HCT116 (cell line): Measurements from ENCODE around the gene CTAGE1. TPM values are rescaled to one million over a fixed set of nuclear protein-coding genes. Genes with fewer than 3 reads are reported as not detected.

Source experiments
- ATAC-seq: fragments of 200-7000 bp; cut with Tn5 transposase; 2 replicates; pipeline ENCODE4 v1.9.1; 2020; ENCODE audit warnings: mild to moderate bottlenecking, moderate library complexity
- BruUV-seq: library from RNA; stranded (reverse); fragments of 400-500 nt; replicated peaks from 2 replicates; lab custom pipeline; 2021; lab: Mats Ljungman, UMichigan
- CTCF ChIA-PET: fragments of 300-600 bp; sonication (Branson Sonifier 250); formaldehyde crosslinking; loops from one replicate; lab custom pipeline; 2021; ENCODE audit warnings: antibody characterized with exemption; lab: Charles Lee
- POLR2A ChIA-PET: fragments of 300-600, 350-600 bp; sonication (Branson Sonifier 250); formaldehyde crosslinking; loops from one replicate; lab custom pipeline; 2021; ENCODE audit warnings: antibody characterized with exemption; lab: Charles Lee
- RAD21 ChIA-PET, 2 experiments: fragments of 300-600 bp; sonication (Branson Sonifier 250); formaldehyde crosslinking; loops; one replicate each; lab custom pipeline; 2023; ENCODE audit warnings: low total read pairs in 2 of 2; ENCODE audit not compliant: uncharacterized antibody in 2 of 2, unreplicated experiment in 2 of 2, low non-redundant PET in 1 of 2; lab: Charles Lee
- DNase-seq: peaks from one replicate; pipeline ENCODE4 v3.0.0-alpha.2; 2010; ENCODE audit warnings: low read depth, low spot score
- H2AFZ ChIP-seq: fragments of 200-600 bp; shearing (Covaris generic), sonication (generic); 2 replicates; pipeline ENCODE4 v1.6.1; 2017; ENCODE audit warnings: low read depth, mixed run types, mixed read lengths, antibody characterized with exemption, low read length; ENCODE audit not compliant: poor library complexity, severe bottlenecking
- H3K27ac ChIP-seq: 2 replicates; pipeline ENCODE4 v1.5.1; 2012; ENCODE audit warnings: low read depth, low read length
- H3K27me3 ChIP-seq: fragments of 200-600 bp; sonication (generic); 2 replicates; pipeline ENCODE4 v1.6.1; 2016; ENCODE audit warnings: mixed run types, low read length, mixed read lengths; ENCODE audit not compliant: insufficient read depth
- H3K36me3 ChIP-seq, 2 experiments: fragments of 200-500 bp in 1 of 2; fragments of 200-600 bp in 1 of 2; sonication (Bioruptor generic) in 1 of 2; sonication (generic) in 1 of 2; 2 replicates each; pipeline versions ENCODE4 v1.5.1 to v1.6.1; 2014 to 2016; ENCODE audit warnings: low read length in 2 of 2, inconsistent platforms in 1 of 2, mixed read lengths in 1 of 2, mixed run types in 1 of 2; ENCODE audit not compliant: insufficient read depth in 2 of 2, control insufficient read depth in 1 of 2
- H3K4me1 ChIP-seq, 2 experiments: fragments of 200-600 bp in 1 of 2; sonication (generic) in 1 of 2; 2 replicates each; pipeline versions ENCODE4 v1.5.1 to v1.6.1; 2012 to 2017; ENCODE audit warnings: low read length in 2 of 2, inconsistent platforms in 1 of 2, mild to moderate bottlenecking in 1 of 2, mixed read lengths in 1 of 2, mixed run types in 1 of 2, moderate library complexity in 1 of 2; ENCODE audit not compliant: insufficient read depth in 2 of 2, control insufficient read depth in 1 of 2
- H3K4me2 ChIP-seq: fragments of 200-600 bp; sonication (generic); 2 replicates; pipeline ENCODE4 v1.6.1; 2017; ENCODE audit warnings: mixed run types, low read length, mixed read lengths
- H3K4me3 ChIP-seq, 2 experiments: fragments of 200-600 bp in 1 of 2; sonication (generic) in 1 of 2; replicated peaks in 1 of 2; 2 replicates each; pipeline ENCODE4 v1.5.1; 2011 to 2016; ENCODE audit warnings: low read length in 2 of 2, control low read depth in 1 of 2, low read depth in 1 of 2, mild to moderate bottlenecking in 1 of 2, mixed read lengths in 1 of 2, mixed run types in 1 of 2
- H3K79me2 ChIP-seq: fragments of 200-600 bp; sonication (generic); 2 replicates; pipeline ENCODE4 v1.6.1; 2017; ENCODE audit warnings: mild to moderate bottlenecking, mixed run types, low read length, moderate library complexity, mixed read lengths; ENCODE audit not compliant: insufficient read depth
- H3K9ac ChIP-seq: fragments of 200-600 bp; sonication (generic); 2 replicates; pipeline ENCODE4 v1.6.1; 2016; ENCODE audit warnings: low read length, mixed read lengths
- H3K9me2 ChIP-seq: fragments of 200-600 bp; sonication (generic), shearing (Covaris generic); 2 replicates; pipeline ENCODE4 v1.6.1; 2017; ENCODE audit warnings: mixed run types, mild to moderate bottlenecking, moderate library complexity; ENCODE audit not compliant: insufficient read depth
- H3K9me3 ChIP-seq, 2 experiments: fragments of 200-500 bp in 1 of 2; fragments of 200-600 bp in 1 of 2; sonication (Bioruptor generic) in 1 of 2; sonication (generic) in 1 of 2; 2 replicates each; pipeline ENCODE4 v1.6.1; 2014 to 2017; ENCODE audit warnings: low read length in 2 of 2, mixed read lengths in 2 of 2, inconsistent platforms in 1 of 2, low read depth in 1 of 2, mild to moderate bottlenecking in 1 of 2, mixed run types in 1 of 2, moderate library complexity in 1 of 2; ENCODE audit not compliant: control insufficient read depth in 1 of 2, insufficient read depth in 1 of 2
- H4K20me1 ChIP-seq: fragments of 200-600 bp; sonication (generic), shearing (Covaris generic); 2 replicates; pipeline ENCODE4 v1.6.1; 2017; ENCODE audit warnings: mixed run types, mild to moderate bottlenecking, moderate library complexity; ENCODE audit not compliant: insufficient read depth
- CBX3 ChIP-seq: IDR thresholded peaks from 2 replicates; pipeline ENCODE4 v1.6.1; 2012; ENCODE audit warnings: low read depth
- CEBPB ChIP-seq: IDR thresholded peaks from 2 replicates; pipeline ENCODE4 v1.6.1; 2012; ENCODE audit warnings: low read depth
- ELF1 ChIP-seq: IDR thresholded peaks from 2 replicates; pipeline ENCODE4 v1.6.1; 2012; ENCODE audit warnings: low read depth, borderline replicate concordance
- EZH2 ChIP-seq: fragments of 200-600 bp; sonication (generic); IDR thresholded peaks from 2 replicates; pipeline ENCODE4 v1.6.1; 2017; ENCODE audit warnings: antibody characterized with exemption, mixed run types
- FOSL1 ChIP-seq: IDR thresholded peaks from 2 replicates; pipeline ENCODE4 v1.6.1; 2012; ENCODE audit warnings: low read depth
- POLR2A ChIP-seq: IDR thresholded peaks from 2 replicates; pipeline ENCODE4 v1.7.0; 2011; ENCODE audit warnings: borderline replicate concordance; ENCODE audit not compliant: insufficient read depth, insufficient read length; ENCODE audit errors: extremely low read depth
- RAD21 ChIP-seq: IDR thresholded peaks from 2 replicates; pipeline ENCODE4 v1.6.1; 2012; ENCODE audit warnings: low read depth, mild to moderate bottlenecking
- SP1 ChIP-seq: IDR thresholded peaks from 2 replicates; pipeline ENCODE4 v1.6.1; 2012; ENCODE audit warnings: low read depth
- TCF7L2 ChIP-seq: IDR thresholded peaks from 2 replicates; pipeline ENCODE4 v1.7.0; 2011; ENCODE audit warnings: borderline replicate concordance, inconsistent platforms; ENCODE audit not compliant: insufficient read depth, insufficient read length; ENCODE audit errors: extremely low read depth
- YY1 ChIP-seq: IDR thresholded peaks from 2 replicates; pipeline ENCODE4 v1.6.1; 2011; ENCODE audit warnings: low read length, low read depth, moderate library complexity, mild to moderate bottlenecking; ENCODE audit not compliant: insufficient replicate concordance; ENCODE audit errors: extremely low read depth
- intact Hi-C: fragments of 100-400 bp; cut with micrococcal nuclease; formaldehyde crosslinking; loops from 2 replicates; pipeline ENCODE4 v1.10.0; 2022
- total RNA-seq: library from RNA; stranded (reverse); gene quantifications from one replicate; pipeline ENCODE4 v1.2.1, GENCODE V29; 2021; ENCODE audit not compliant: unreplicated experiment
- TF ChIP-seq, protein P1 (sequence below): IDR thresholded peaks from 2 replicates; pipeline ENCODE4 v1.6.1; 2012
- TF ChIP-seq, protein P2 (sequence below): IDR thresholded peaks from 2 replicates; pipeline ENCODE4 v1.6.1; 2012; ENCODE audit warnings: low read depth

The CTAGE1 gene
- total RNA-seq, 1 experiment from 2014 or later: not detected

DNA sequence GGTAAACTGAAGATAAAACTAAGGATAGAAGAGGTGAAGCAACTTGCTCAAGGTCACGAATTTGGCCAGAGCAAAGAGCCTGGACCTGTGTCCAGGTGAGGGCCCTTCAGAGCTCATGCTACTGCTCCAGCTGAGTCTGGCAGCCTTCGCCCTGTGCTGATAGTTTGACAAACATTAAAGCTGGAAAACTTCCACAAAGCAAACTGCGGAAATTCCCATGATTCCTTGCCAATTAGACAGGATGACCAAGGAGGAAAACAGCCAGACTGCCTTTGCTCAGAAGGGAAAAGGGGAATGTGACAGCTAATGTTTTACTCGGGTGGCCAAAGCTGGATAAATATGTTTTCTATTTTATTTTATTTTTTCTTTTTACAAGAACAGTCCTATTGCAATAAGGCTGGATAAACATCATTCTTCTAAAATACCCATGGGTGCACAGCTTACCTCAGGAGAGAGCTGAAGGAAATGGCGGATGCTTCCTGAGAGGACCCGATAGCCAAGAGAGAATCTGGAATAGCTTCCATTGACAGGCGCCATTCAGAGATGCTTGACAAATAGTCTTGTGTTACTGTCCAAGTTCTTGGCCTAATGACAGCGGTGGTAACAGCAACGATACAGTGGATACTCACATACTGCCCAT is 5.3 kb upstream of the CTAGE1 start:
- no peaks in the 10 kb centered on the region for H3K27me3 ChIP-seq
- H3K9ac ChIP-seq: no peak overlapping the region
- H3K79me2 ChIP-seq: no peaks in the 10 kb centered on the region
- no TSS peak for BruUV-seq
- intact Hi-C loops: no loop called here
- ChIA-PET RAD21 (no interaction called here), POLR2A (no interaction called here), CTCF (no interaction called here)
- H3K4me2 ChIP-seq: no peak overlapping the region
- H3K9me2 ChIP-seq: no peaks in the 10 kb centered on the region
- no peaks in the 10 kb centered on the region for H3K36me3 ChIP-seq
- H3K9me3 ChIP-seq: no peaks in the 10 kb centered on the region
- no peak for DNase-seq
- no peak overlapping the region for H3K4me3 ChIP-seq
- no peak overlapping the region for H3K27ac ChIP-seq
- H2AFZ ChIP-seq: no peak overlapping the region
- ATAC-seq: no peak
- H4K20me1 ChIP-seq: no peaks in the 10 kb centered on the region
- H3K4me1 ChIP-seq: no peaks in the 10 kb centered on the region
- no peak for TF ChIP-seq TCF7L2
- TF ChIP-seq, protein P1, sequence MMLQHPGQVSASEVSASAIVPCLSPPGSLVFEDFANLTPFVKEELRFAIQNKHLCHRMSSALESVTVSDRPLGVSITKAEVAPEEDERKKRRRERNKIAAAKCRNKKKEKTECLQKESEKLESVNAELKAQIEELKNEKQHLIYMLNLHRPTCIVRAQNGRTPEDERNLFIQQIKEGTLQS: no peak
- TF ChIP-seq YY1: no peak
- no peak for TF ChIP-seq EZH2
- no peak for TF ChIP-seq POLR2A
- TF ChIP-seq CBX3: no peak
- no peak for TF ChIP-seq CEBPB

DNA sequence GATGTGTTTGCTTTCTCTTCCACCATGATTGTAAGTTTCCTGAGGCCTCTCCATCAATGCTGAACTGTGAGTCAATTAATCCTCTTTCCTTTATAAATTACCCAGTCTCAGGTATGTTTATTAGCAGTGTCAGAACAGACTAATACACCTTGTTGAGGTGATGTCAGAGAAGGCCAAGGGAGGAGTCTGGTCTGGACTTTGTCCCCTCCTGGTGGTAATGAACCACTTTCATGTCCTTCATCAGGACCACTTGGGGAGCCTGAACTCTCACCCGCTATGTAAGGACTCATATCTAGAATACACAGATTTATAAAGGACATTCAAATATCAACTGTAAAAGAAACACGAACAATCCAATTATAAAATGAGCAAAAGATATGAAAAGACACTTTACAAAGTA is 2.9 kb upstream of the CTAGE1 start:
- RAD21 ChIA-PET: no interaction called here

More for the DNA sequence above, 2.9 kb upstream of the CTAGE1 start:
- POLR2A ChIA-PET: no interaction called here
- Histone ChIP-seq H4K20me1 (no peaks in the 10 kb centered on the region), H3K36me3 (no peaks in the 10 kb centered on the region), H3K9ac (no peak overlapping the region), H3K4me1 (no peaks in the 10 kb centered on the region), H3K27me3 (no peaks in the 10 kb centered on the region), H3K27ac (no peak overlapping the region), H3K4me2 (no peak overlapping the region), H2AFZ (no peak overlapping the region), H3K4me3 (no peak overlapping the region)
- CTCF ChIA-PET: no interaction called here
- DNase-seq: no peak
- TF ChIP-seq ELF1 (no peak), SP1 (no peak), FOSL1 (no peak), POLR2A (no peak), RAD21 (peak; percentile 25; the same call in 1 of the 2 replicates), CBX3 (no peak), TCF7L2 (no peak)
- TF ChIP-seq, protein P2, sequence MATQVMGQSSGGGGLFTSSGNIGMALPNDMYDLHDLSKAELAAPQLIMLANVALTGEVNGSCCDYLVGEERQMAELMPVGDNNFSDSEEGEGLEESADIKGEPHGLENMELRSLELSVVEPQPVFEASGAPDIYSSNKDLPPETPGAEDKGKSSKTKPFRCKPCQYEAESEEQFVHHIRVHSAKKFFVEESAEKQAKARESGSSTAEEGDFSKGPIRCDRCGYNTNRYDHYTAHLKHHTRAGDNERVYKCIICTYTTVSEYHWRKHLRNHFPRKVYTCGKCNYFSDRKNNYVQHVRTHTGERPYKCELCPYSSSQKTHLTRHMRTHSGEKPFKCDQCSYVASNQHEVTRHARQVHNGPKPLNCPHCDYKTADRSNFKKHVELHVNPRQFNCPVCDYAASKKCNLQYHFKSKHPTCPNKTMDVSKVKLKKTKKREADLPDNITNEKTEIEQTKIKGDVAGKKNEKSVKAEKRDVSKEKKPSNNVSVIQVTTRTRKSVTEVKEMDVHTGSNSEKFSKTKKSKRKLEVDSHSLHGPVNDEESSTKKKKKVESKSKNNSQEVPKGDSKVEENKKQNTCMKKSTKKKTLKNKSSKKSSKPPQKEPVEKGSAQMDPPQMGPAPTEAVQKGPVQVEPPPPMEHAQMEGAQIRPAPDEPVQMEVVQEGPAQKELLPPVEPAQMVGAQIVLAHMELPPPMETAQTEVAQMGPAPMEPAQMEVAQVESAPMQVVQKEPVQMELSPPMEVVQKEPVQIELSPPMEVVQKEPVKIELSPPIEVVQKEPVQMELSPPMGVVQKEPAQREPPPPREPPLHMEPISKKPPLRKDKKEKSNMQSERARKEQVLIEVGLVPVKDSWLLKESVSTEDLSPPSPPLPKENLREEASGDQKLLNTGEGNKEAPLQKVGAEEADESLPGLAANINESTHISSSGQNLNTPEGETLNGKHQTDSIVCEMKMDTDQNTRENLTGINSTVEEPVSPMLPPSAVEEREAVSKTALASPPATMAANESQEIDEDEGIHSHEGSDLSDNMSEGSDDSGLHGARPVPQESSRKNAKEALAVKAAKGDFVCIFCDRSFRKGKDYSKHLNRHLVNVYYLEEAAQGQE: no peak
- TF ChIP-seq, all 23 proteins: peak for 1
- BruUV-seq: no TSS peak
- H3K79me2 ChIP-seq: no peaks in the 10 kb centered on the region
- intact Hi-C loops: no loop called here
- no peak for ATAC-seq
- H3K9me2 ChIP-seq: no peaks in the 10 kb centered on the region
- H3K9me3 ChIP-seq: no peaks in the 10 kb centered on the region
